Activated CD4-positive, alpha-beta T cell treated with anti-CD3 and anti-CD28 coated beads, Interleukin-2, amount 10 ng/mL, durations not matched to agents 7 days and 5 days (primary cell): ENCODE data around the gene HRNR. TPM values are rescaled to one million over a fixed set of nuclear protein-coding genes. Genes with fewer than 3 reads are reported as not detected.

Experiments used
- CTCF ChIA-PET: fragments of 350-600 bp; sonication (Branson Sonifier 250); formaldehyde crosslinking; loops from one replicate; lab custom pipeline; 2021; ENCODE audit warnings: antibody characterized with exemption; lab: Charles Lee
- POLR2A ChIA-PET: fragments of 350-600 bp; sonication (Branson Sonifier 250); formaldehyde crosslinking; loops from one replicate; lab custom pipeline; 2021; ENCODE audit warnings: antibody characterized with exemption; lab: Charles Lee
- DNase-seq: peaks from one replicate; pipeline ENCODE4 v3.0.0-alpha.2; 2020
- H3K27ac Mint-ChIP-seq: one replicate; pipeline ENCODE4 v1.8.0; 2021; ENCODE audit warnings: mild to moderate bottlenecking, moderate library complexity, mixed read lengths
- H3K27me3 Mint-ChIP-seq: one replicate; pipeline ENCODE4 v1.8.0; 2021; ENCODE audit warnings: mixed read lengths
- H3K36me3 Mint-ChIP-seq: one replicate; pipeline ENCODE4 v1.8.0; 2021; ENCODE audit warnings: low read depth, mixed read lengths
- H3K4me1 Mint-ChIP-seq: one replicate; pipeline ENCODE4 v1.8.0; 2021; ENCODE audit warnings: mixed read lengths
- H3K4me3 Mint-ChIP-seq: one replicate; pipeline ENCODE4 v1.8.0; 2021; ENCODE audit warnings: mild to moderate bottlenecking, moderate library complexity, mixed read lengths
- H3K9me3 Mint-ChIP-seq: one replicate; pipeline ENCODE4 v1.8.0; 2021; ENCODE audit warnings: mixed read lengths
- total RNA-seq, 2 experiments: library from RNA; stranded (reverse); gene quantifications; one replicate each; pipeline ENCODE4 v1.2.3, GENCODE V29; 2021

HRNR gene
- total RNA-seq, 2 experiments from 2014 or later = not detected

GRCh38 chr1:152162792-152163463, 61.1 kb downstream of the HRNR start:
- Mint-ChIP-seq H3K27me3 (peaks cover 19% of the 10 kb centered on the region), H3K36me3 (peaks cover 3% of the 10 kb centered on the region), H3K9me3 (no peaks in the 10 kb centered on the region), H3K4me3 (no peak overlapping the region), H3K27ac (no peak overlapping the region), H3K4me1 (peaks cover 12% of the 10 kb centered on the region)
- POLR2A ChIA-PET = no interaction called here
- CTCF ChIA-PET = no interaction called here
- no peak for DNase-seq

Other genes with a start within 250 kb of the HRNR start
- gene S100A10, start 230.3 kb downstream of the HRNR start, total RNA-seq = 100 to 1,000 TPM; 561 to 662 TPM
- 100 to 1,000 TPM; 367 to 412 TPM for gene S100A11, start 187.2 kb downstream of the HRNR start, total RNA-seq
- gene TCHHL1, start 135.1 kb downstream of the HRNR start, total RNA-seq = not detected
- gene TCHH, start 108.7 kb downstream of the HRNR start, total RNA-seq = under 1 TPM; 0.05 to 0.06 TPM
- not detected for gene RPTN, start 65.0 kb downstream of the HRNR start, total RNA-seq
- gene FLG, start 101.0 kb upstream of the HRNR start, total RNA-seq = not detected
- not detected for gene FLG2, start 135.8 kb upstream of the HRNR start, total RNA-seq
- not detected for gene CRNN, start 190.1 kb upstream of the HRNR start, total RNA-seq